ENCODE data around the gene NTPCR. TPM values are rescaled to one million over a fixed set of nuclear protein-coding genes. Genes with fewer than 3 reads are reported as not detected.

NTPCR gene
- total RNA-seq, 1 donor from 2014 or later = 31.0 TPM

- no peak for DNase-seq (ENCODE audit: low read depth)
- TF ChIP-seq CTCF (conservative IDR thresholded peaks at IDR 0.05; ENCODE audit: low read depth, low read length) = no peak
- H3K4me3 ChIP-seq (ENCODE audit: low read depth, low read length) = no peak overlapping the region
These were observed 75.2 kb downstream of the NTPCR start for GRCh38 chr1:233025567-233025966.

- no peak for TF ChIP-seq CTCF (conservative IDR thresholded peaks at IDR 0.05; ENCODE audit: low read depth, low read length)
- DNase-seq (ENCODE audit: low read depth) = no peak
- no peak overlapping the region for H3K4me3 ChIP-seq (ENCODE audit: low read depth, low read length)
These were observed 76.6 kb downstream of the NTPCR start for GRCh38 chr1:233027046-233027445.

- no peak overlapping the region for H3K4me3 ChIP-seq (ENCODE audit: low read depth, low read length)
- DNase-seq (ENCODE audit: low read depth) = no peak
- no peak for TF ChIP-seq CTCF (conservative IDR thresholded peaks at IDR 0.05; ENCODE audit: low read depth, low read length)
These were observed 81.1 kb downstream of the NTPCR start for GRCh38 chr1:233031521-233031920.

GRCh38 chr1:233032916-233033315, 82.5 kb downstream of the NTPCR start:
- no peak overlapping the region for H3K4me3 ChIP-seq (ENCODE audit: low read depth, low read length)
- DNase-seq (ENCODE audit: low read depth) = no peak
- TF ChIP-seq CTCF (conservative IDR thresholded peaks at IDR 0.05; ENCODE audit: low read depth, low read length) = no peak

- no peak for DNase-seq (ENCODE audit: low read depth)
- TF ChIP-seq CTCF (conservative IDR thresholded peaks at IDR 0.05; ENCODE audit: low read depth, low read length) = no peak
- H3K4me3 ChIP-seq (ENCODE audit: low read depth, low read length) = no peak overlapping the region
These were observed 83.0 kb downstream of the NTPCR start for GRCh38 chr1:233033361-233033760.

Other genes with a start within 250 kb of the NTPCR start
- 1.8 and 3.3 TPM in 2 replicates for gene MAP10, start 145.2 kb upstream of the NTPCR start, total RNA-seq

All from epithelial cell of proximal tubule (primary cell).